GM19351 (cell line): ENCODE measurements around the gene SAMD13.

Experiments
- ATAC-seq: cut with Tn5 transposase; IDR thresholded peaks from one replicate; pipeline ENCODE4 v1.9.1; 2021; ENCODE audit warnings: mild to moderate bottlenecking, moderate library complexity; ENCODE audit not compliant: unreplicated experiment

SAMD13 gene

DNA sequence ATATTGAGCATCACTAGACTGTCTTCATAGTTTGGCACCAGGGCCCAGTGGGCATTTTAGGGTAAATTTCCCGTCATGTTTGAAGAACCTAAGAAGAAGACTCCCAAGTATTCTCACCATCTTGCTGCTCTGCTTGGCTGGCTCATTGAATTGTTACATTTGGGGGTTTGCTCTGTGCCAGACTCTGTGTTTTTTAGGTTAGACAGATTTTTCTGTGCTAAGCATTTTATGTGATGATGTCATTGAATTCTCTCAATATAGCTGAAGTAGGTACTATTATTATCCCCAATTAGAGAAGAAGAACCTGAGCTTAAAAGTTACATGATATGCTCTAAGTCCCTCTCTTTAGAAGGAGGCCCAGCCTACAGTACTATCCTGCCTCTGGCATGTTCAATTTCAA, 68.8 kb downstream of the SAMD13 start:
- no peak for ATAC-seq

DNA sequence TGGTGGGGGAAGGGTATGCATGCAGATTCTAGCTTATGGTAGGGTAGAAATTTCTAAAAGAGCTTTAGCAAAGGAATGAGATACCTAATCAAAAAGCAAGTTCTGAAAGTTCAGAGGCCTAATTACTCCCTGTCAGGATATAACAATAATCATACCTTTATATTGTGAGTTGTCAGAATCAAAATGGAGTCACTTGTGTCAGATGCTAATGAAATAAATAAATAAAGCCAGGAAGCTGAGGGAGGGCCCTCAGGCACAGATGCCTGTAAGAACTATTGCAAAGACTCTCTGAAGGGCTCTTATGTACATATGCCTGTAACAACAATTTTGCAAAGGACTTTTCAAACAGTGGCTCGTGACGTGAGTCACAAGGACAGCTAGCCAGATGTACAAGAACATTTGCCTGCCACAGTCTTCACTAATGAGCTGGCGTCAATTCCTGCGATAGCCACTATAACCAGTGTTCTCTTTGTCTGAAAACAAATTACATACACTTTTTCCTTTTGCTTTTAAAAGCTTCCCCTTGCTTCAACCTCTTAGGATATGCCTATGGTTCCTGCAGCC, 69.4 kb downstream of the SAMD13 start:
- no peak for ATAC-seq

DNA sequence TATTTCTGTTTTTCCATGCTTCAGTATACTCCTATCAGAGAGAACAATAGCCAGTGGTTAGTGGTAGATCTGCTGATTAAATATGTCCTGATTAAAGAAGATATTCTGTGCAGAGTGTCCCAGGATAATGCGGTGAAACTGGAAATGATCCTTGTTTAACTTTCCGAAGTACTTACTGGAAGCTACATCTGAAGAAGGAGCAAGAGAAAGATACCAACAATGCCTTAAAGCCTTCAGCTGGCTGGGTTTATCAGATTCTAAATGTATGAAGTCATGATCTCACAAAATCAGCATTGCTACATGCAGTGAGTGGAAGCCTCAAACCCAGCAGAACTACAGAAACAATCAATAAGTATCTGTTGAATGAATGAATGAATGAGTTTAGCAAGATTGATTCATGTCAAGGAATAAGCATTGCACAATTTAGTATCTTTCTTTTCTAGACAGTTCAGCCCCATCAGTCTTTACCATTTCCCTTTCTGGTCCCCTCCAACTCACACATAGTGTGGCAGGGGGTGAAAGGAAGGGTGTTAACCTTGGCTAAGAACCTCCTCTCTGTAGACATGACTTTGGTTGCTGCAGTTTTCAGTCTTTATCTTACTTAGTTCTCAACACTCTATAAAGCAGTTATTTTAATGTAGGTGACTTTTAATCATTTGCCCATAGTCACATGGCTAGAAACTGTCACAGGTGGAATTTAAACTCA, 72.1 kb downstream of the SAMD13 start:
- no peak for ATAC-seq

DNA sequence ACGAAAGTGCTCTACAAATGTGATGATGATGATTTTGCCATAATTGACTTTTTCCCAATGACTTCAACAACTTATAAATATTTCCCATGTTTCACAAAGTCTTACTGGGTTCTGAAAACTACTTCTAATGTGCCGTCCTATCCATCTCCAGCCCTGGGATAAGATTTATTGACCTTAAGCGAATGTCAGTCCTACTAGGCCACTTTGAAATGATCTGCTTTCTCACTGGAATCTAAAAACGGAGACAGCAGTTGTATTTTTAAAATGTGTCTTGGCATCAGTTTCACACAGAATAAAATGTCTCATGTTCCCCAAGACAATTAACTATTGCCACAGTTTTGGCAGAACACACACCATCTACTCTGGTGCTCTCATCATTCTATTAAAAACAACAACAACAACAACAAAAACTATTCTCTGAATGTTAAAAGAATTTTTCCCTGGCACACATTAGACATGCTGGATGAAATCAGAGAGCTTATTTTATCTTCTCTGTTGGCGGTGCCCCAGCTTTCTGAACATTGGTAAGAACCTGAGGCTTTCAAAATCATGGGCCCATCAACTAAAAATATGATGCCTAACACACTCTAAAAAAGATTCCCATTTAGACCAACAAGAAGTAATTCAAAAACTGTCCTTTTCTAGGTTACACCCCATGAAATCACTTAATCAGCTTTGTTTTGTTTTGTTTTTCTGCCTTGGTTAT, 73.6 kb downstream of the SAMD13 start:
- ATAC-seq: no peak

DNA sequence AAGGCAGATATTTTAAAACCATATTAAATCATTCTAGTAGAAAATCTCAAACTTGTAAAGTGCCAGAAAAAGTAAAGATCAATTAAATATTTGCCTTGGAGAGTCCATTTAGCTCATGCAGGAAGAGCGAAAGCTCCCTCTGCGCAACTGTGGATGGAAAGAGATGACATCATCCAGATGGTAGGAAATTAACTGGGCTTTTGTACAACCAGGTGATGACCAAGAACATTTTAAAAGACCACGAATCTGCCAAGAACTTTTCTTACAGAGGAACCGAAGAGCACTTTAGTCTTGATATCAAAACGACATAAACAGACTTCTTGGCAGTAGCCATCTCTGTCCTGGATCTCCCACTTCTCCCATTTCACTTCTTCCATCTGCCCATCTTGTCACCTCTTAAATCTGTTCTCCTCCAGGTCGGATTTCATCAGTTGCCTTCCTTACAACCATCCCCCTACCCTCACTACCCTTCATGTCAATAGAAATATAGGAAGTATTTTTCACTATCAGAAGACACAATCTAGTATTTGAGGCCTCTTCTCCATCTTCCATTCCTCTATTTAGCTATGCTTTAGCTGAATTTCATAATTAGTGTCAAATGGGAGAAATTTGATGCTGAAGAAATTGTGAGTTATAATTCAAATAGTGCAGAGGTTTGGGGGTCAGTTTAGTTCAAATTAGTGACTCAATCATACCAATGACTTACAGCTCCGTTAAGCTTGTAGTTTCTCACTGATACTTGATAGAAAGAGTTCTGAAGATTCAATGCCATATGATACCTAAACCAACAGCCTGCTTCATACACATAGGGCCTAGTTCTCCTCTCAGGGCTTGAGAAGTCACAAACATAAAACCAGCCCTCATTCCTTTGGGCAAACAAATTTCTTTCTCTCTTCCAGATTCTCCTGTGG, 74.7 kb downstream of the SAMD13 start:
- no peak for ATAC-seq

DNA sequence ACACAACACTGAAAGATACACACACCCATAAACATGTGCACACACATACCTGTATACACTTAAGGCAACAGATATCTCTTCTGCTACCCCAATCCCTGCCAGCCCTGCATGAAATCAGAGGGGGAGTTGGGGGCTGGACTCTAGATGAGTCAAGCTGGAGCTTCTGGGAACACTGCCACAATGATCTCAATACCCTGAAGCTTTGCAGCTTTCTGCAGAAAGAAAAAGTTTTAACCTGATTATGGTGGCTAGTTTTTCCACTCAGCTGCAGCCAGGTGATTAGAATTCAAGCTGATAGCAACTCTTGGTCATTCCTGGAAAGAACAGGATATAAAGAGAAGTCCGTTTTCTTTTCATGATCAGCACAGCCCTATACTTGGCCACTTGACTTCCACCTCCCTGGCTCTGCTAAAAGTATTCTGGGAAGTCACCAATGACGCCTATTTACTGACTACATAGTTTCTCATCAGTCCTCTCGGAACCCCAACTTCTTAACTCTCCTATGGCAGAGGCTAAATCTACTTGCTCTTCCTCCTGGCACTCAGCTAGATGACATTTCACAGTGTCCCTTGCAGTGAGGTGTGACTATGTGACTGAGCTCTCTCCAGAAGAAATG, 76.1 kb downstream of the SAMD13 start:
- ATAC-seq: no peak

DNA sequence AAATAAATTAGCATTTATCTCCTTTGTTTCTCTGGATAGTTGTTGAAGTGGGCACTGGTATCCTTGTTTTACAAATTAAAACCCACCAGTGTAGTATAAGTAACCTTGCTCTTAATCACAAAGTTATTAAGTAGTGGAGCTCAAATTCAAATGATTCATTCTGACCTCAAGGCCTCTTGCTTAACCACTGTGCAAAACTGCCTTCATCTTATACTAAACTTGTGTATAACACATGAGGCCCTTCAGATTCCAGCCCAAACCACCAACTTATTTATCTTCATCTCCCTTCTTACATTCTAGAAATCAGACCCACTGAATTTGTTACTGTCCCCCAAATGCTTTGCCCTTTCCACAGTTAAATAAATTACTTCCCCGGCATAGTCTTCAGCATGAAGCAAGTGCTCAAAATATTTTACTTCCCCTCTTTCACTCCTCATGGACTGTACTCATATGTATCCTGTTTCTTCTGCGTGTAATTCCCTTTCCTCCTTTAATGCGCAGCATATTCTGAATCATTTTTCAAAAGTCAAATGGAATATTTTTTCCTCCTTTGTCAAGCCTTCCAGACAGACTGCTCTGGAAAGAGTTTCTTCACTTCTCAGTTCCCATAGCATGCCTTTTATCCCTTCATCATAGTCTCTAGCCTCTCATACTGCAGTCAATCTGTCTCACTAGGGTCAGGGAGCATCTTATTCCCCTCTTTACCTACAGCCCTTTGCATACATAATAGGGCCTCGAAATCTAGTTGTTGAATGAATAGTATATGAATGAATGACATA, 77.8 kb downstream of the SAMD13 start:
- no peak for ATAC-seq

DNA sequence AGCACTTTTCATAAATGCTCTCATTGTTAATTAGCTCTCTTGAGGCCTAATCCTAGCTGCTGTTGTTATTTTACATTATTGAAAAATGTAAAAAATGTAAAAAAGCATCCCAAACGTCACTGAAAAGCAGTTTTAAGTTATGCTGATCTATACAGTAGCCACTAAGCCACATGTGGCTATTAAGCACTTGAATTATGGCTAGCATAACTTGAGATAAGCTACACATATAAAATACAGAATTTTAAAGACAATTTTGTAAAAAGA, 78.3 kb downstream of the SAMD13 start:
- ATAC-seq: no peak

DNA sequence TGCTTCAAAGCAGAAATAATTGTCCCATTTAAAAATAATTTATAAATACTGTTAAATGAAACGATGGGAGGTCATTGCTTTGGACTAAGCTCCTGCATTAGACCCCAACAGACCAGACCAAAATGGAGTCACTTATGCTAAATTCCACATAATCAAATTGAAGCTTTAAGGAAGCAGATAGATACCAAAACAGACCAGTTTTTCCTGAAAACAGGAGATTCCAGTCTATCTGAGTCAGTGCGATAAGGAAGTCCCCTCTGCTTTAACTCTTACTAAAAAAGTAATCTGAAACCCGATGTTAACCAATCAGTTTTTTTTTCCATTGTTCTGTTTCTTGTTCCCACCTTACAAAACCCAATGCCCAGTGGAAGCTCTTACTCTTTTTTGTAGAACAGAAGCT, 80.6 kb downstream of the SAMD13 start:
- ATAC-seq: no peak

DNA sequence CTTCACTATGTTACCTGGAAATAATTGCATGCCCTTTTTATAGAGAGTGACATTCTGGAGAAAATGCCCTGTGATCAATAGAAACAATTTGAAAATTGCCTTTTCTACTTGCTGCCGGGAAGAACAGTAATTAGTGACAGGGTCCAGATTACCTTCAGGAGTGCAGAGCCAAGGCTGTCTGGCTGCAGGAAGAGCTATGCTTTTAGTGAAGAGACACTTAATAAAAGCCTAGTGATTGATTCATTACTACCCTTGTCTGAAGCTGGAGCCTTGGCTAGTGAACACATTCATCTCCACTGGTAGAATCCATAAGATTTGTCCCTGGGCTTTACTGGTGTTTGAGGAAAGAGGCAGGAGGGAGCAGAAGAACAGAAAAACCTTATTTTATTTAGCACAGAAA, 83.8 kb downstream of the SAMD13 start:
- no peak for ATAC-seq

DNA sequence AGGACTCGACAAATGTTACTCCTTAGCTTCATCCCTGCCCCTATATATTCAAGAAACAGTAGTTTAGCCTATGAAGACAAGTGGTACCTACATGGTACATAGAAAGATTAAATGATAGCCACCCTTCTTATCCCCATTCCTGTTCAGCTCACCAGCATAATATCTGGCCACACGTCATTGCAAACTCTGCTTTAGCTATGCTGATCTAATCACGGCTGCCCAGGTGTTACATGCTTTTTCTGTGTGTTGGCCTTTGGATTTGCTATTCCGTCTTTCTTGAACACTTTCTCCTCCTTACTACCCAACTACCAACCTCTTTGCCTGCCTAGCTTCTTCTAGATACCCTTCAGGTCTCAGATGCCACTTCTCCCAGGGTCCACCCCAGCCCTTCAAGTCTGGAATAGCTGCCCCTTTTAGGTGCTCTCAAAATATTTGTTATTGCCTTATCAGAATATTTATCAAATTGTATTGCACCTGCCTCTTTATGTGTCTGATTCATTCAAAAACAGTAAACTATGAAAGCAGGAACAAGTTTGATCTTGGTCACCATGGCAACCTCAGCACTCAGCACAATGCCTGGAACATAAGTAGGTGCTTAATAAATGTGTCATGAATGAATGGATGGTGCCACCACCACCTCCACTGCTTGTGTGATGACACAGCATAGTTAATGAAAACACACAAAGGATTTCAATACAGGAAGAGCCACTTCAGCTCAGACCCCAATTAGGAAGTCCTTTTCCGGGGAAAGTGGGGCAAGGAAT, 85.4 kb downstream of the SAMD13 start:
- no peak for ATAC-seq

DNA sequence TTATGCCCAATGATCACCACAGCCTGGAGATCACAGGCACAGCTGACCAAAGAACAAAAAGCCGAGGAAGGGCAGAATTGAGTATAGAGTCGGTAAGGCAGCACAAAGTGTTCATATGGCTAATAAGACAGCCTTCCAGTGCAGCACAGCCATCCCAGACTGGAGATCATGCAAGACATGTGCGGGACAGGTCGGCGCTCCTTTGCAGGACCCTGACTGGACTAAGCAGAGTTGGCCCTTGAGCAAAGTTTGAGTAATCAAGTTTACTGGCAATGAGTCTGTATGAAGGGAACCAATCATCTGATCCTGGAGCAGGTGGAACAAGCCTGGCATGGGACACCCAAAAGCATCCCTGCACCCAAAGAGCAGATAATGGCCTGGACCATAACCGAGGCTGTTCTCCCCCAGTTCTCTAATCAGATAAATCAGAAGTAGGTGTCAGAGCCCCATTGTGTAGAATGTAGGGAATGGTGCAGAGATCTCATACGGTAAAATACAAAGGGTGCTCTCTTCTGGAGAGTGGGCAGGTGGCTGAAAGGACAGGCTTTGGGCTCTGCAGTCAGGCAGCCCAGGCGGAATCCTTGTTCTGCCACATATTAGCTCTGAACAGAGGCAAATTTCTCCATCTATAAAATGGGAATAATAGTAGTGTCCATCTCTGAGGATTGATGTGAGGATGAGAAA, 86.1 kb downstream of the SAMD13 start:
- ATAC-seq: no peak

DNA sequence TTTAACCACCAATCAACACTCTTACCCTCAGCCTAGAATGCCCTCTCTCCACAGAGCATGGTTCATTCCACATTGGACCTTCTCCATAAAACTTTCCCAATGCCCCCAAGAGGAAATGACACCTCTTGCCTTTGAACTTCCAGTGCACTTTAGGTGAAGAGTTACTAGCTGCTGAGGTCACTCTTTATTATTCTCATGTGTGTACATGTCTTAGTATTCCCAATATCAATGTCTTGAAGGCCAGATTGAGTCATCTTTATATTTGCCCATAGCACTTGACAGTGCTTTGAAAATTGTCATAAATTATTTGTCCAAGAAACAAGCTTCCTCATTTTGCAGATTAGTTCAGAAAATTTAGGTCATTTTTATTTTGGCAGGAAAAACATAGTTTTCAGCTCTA, 88.7 kb downstream of the SAMD13 start:
- no peak for ATAC-seq

DNA sequence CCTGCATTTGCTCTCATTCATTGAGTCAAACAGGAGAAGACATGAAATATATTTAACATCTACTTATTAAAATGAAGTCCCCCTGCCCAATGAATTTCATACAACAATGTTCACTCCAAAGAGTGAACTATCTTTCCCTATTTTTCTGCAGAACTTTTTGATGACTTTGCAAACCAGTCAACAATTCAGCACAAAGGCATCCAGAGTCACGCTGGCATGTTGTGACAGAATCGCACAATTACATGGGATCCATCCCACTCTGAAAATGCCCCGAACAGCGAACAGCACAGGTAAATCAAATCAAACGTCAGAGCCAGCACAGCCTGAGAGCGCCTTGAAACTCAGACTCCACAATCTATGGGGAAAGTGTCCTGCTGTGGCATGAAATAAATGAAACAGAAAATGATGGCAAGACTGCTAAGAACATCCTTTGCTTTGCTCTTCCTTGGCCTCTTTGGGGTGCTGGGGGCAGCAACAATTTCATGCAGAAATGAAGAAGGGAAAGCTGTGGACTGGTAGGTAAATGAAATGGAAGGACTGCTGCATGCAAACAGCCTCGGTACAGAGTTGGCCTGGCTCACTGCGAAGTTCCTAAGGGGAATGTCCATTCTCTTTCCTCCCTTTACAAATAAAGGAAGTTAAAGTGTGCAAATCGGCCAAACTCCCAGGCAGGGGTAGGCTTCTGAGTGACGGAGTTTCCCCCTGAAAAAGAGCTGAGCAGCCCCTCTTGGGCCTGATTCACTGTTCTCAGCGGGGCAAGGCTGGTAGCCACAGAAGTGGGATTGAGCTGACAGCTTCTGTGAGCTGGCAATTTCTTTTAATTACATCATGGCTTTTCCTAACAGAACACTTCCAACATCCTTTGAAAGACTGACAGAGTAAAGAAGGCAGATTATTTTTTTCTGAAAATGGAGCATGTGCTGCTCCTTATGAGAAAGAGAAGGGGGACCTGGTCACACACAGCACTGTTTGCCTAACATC, 97.0 kb downstream of the SAMD13 start, which contains the start of gene DNASE2B:
DNASE2B (plus strand) TSS at position 310 of the 981 bp plus-strand sequence; CDS start at position 391, 81 bp downstream.
- ATAC-seq: no peak
